ENCODE measurements around the gene SYT8.

SYT8 gene

GRCh38 chr11:1858154-1858553 lies 23.4 kb downstream of the SYT8 start:
- Histone ChIP-seq H3K9me3 (replicated peaks; ENCODE audit: insufficient read depth, low read length) (no peaks in the 10 kb centered on the region), H3K79me2 (ENCODE audit: low read length) (peaks cover 73% of the 10 kb centered on the region), H3K27me3 (replicated peaks; ENCODE audit: insufficient read depth, low read length) (no peaks in the 10 kb centered on the region; the same call in 1 of the 2 replicates), H3K4me2 (ENCODE audit: low read depth, low read length) (no peak overlapping the region), H3K4me1 (ENCODE audit: low read length) (peaks cover 16% of the 10 kb centered on the region), H3K9me2 (replicated peaks; ENCODE audit: insufficient read depth, low read length) (no peaks in the 10 kb centered on the region), H3F3A (ENCODE audit: insufficient read depth, low read length) (no peaks in the 10 kb centered on the region), H3K4me3 (ENCODE audit: low read length) (no peak overlapping the region), H3K27ac (ENCODE audit: low read length) (no peak overlapping the region), H3K36me3 (replicated peaks; ENCODE audit: insufficient read depth, low read length) (no peaks in the 10 kb centered on the region), H3K9ac (ENCODE audit: low read length) (no peak overlapping the region), H2AFZ (ENCODE audit: low read length) (no peak overlapping the region), H4K20me1 (ENCODE audit: insufficient read depth, low read length) (no peaks in the 10 kb centered on the region; the same call in 1 of the 2 replicates)
- no peak for TF ChIP-seq EZH2 (optimal IDR thresholded peaks at IDR 0.05; ENCODE audit: low read depth, low read length)
- no peak for TF ChIP-seq EZH2phosphoT487 (IDR thresholded peaks at IDR 0.05; ENCODE audit: low read length)
- TF ChIP-seq CTCF (IDR thresholded peaks at IDR 0.05; ENCODE audit: low read length) = no peak
- no peak for DNase-seq

GRCh38 chr11:1858576-1858975 lies 23.8 kb downstream of the SYT8 start:
- no peak overlapping the region for H3K9ac ChIP-seq (ENCODE audit: low read length)
- no peak overlapping the region for H3K27ac ChIP-seq (ENCODE audit: low read length)
- H4K20me1 ChIP-seq (ENCODE audit: insufficient read depth, low read length) = no peaks in the 10 kb centered on the region; the same call in 1 of the 2 replicates
- no peaks in the 10 kb centered on the region; the same call in 1 of the 2 replicates for H3K27me3 ChIP-seq (replicated peaks; ENCODE audit: insufficient read depth, low read length)
- no peak overlapping the region for H2AFZ ChIP-seq (ENCODE audit: low read length)
- no peaks in the 10 kb centered on the region for H3K9me3 ChIP-seq (replicated peaks; ENCODE audit: insufficient read depth, low read length)
- no peaks in the 10 kb centered on the region for H3K36me3 ChIP-seq (replicated peaks; ENCODE audit: insufficient read depth, low read length)
- no peak overlapping the region for H3K4me2 ChIP-seq (ENCODE audit: low read depth, low read length)
- H3K79me2 ChIP-seq (ENCODE audit: low read length) = peaks cover 73% of the 10 kb centered on the region
- peaks cover 11% of the 10 kb centered on the region for H3K4me1 ChIP-seq (ENCODE audit: low read length)
- DNase-seq = no peak
- H3K4me3 ChIP-seq (ENCODE audit: low read length) = no peak overlapping the region
- TF ChIP-seq EZH2 (optimal IDR thresholded peaks at IDR 0.05; ENCODE audit: low read depth, low read length) (no peak), CTCF (IDR thresholded peaks at IDR 0.05; ENCODE audit: low read length) (no peak), EZH2phosphoT487 (IDR thresholded peaks at IDR 0.05; ENCODE audit: low read length) (no peak)
- no peaks in the 10 kb centered on the region for H3F3A ChIP-seq (ENCODE audit: insufficient read depth, low read length)
- no peaks in the 10 kb centered on the region for H3K9me2 ChIP-seq (replicated peaks; ENCODE audit: insufficient read depth, low read length)

- no peaks in the 10 kb centered on the region; the same call in 1 of the 2 replicates for H4K20me1 ChIP-seq (ENCODE audit: insufficient read depth, low read length)
- no peaks in the 10 kb centered on the region for H3K9me3 ChIP-seq (replicated peaks; ENCODE audit: insufficient read depth, low read length)
- H3K27ac ChIP-seq (ENCODE audit: low read length) = no peak overlapping the region
- H3K4me2 ChIP-seq (ENCODE audit: low read depth, low read length) = no peak overlapping the region
- no peak overlapping the region for H2AFZ ChIP-seq (ENCODE audit: low read length)
- no peaks in the 10 kb centered on the region for H3K9me2 ChIP-seq (replicated peaks; ENCODE audit: insufficient read depth, low read length)
- H3K4me1 ChIP-seq (ENCODE audit: low read length) = peaks cover 11% of the 10 kb centered on the region
- H3K79me2 ChIP-seq (ENCODE audit: low read length) = peaks cover 71% of the 10 kb centered on the region
- no peak for TF ChIP-seq EZH2 (optimal IDR thresholded peaks at IDR 0.05; ENCODE audit: low read depth, low read length)
- no peak for TF ChIP-seq CTCF (IDR thresholded peaks at IDR 0.05; ENCODE audit: low read length)
- TF ChIP-seq EZH2phosphoT487 (IDR thresholded peaks at IDR 0.05; ENCODE audit: low read length) = no peak
- H3F3A ChIP-seq (ENCODE audit: insufficient read depth, low read length) = no peaks in the 10 kb centered on the region
- no peak overlapping the region for H3K9ac ChIP-seq (ENCODE audit: low read length)
- no peak for DNase-seq
- no peak overlapping the region for H3K4me3 ChIP-seq (ENCODE audit: low read length)
- H3K36me3 ChIP-seq (replicated peaks; ENCODE audit: insufficient read depth, low read length) = no peaks in the 10 kb centered on the region
- no peaks in the 10 kb centered on the region; the same call in 1 of the 2 replicates for H3K27me3 ChIP-seq (replicated peaks; ENCODE audit: insufficient read depth, low read length)
Observed at GRCh38 chr11:1859004-1859403, 24.2 kb downstream of the SYT8 start.

All from MM.1S (cell line).